SK-N-MC (cell line): ENCODE measurements around the gene DHX16.
A peak's percentile ranks its signal among the peaks of the same experiment; 100 is the strongest.

Experiments
- DNase-seq: peaks from one replicate; pipeline ENCODE4 v3.0.0-alpha.2; 2011; ENCODE audit warnings: low read depth, low spot score
- H3K27ac ChIP-seq: fragments of 200-600 bp; sonication (generic); 2 replicates; pipeline ENCODE4 v1.5.1; 2016; ENCODE audit warnings: mixed run types
- H3K36me3 ChIP-seq: fragments of 200-600 bp; sonication (generic); 2 replicates; pipeline ENCODE4 v1.6.1; 2017; ENCODE audit warnings: antibody characterized with exemption, low read length, mixed read lengths; ENCODE audit not compliant: insufficient read depth
- H3K4me3 ChIP-seq: fragments of 200-600 bp; sonication (generic); 2 replicates; pipeline ENCODE4 v1.5.1; 2016
- H3K9ac ChIP-seq: fragments of 200-600 bp; sonication (generic); 2 replicates; pipeline ENCODE4 v1.8.0; 2017; ENCODE audit warnings: mixed run types, mixed read lengths; ENCODE audit not compliant: insufficient read length
- H3K9me3 ChIP-seq: fragments of 200-600 bp; sonication (generic); 2 replicates; pipeline ENCODE4 v1.6.1; 2017; ENCODE audit warnings: low read depth, mild to moderate bottlenecking, antibody characterized with exemption, low read length, moderate library complexity, mixed read lengths
- EZH2 ChIP-seq: fragments of 200-600 bp; sonication (generic); IDR thresholded peaks from one replicate; pipeline ENCODE4 v1.6.1; 2017; ENCODE audit warnings: antibody characterized with exemption
- FOXP2 ChIP-seq: optimal IDR thresholded peaks from 2 replicates; pipeline ENCODE3; 2011; ENCODE audit warnings: mild to moderate bottlenecking, moderate library complexity; ENCODE audit not compliant: insufficient read depth; ENCODE audit errors: extremely low read length, control extremely low read depth
- POLR2AphosphoS5 ChIP-seq: IDR thresholded peaks from 2 replicates; pipeline ENCODE4 v1.6.1; 2012; ENCODE audit warnings: mild to moderate bottlenecking, low read depth, low read length, borderline replicate concordance

The DHX16 gene

GRCh38 chr6:30688569-30688968 is 15.8 kb upstream of the DHX16 start:
- TF ChIP-seq FOXP2 (no peak), EZH2 (no peak), POLR2AphosphoS5 (no peak)
- Histone ChIP-seq H3K9ac (no peak overlapping the region), H3K36me3 (no peaks in the 10 kb centered on the region), H3K27ac (no peak overlapping the region), H3K4me3 (no peak overlapping the region), H3K9me3 (no peaks in the 10 kb centered on the region)
- DNase-seq = no peak

- no peaks in the 10 kb centered on the region for H3K36me3 ChIP-seq
- no peak for TF ChIP-seq FOXP2
- no peak for TF ChIP-seq EZH2
- no peak for TF ChIP-seq POLR2AphosphoS5
These were observed 15.0 kb upstream of the DHX16 start for GRCh38 chr6:30687659-30688431.

GRCh38 chr6:30686908-30687658 is 14.3 kb upstream of the DHX16 start:
- Histone ChIP-seq H3K4me3 (peak overlapping the region; percentile 96), H3K9ac (peak overlapping the region; percentile 81), H3K9me3 (no peaks in the 10 kb centered on the region), H3K27ac (peak overlapping the region; percentile 54; the same call in 1 of the 2 replicates), H3K36me3 (no peaks in the 10 kb centered on the region)
- no peak for DNase-seq
- TF ChIP-seq FOXP2 (no peak), POLR2AphosphoS5 (peak; percentile 72), EZH2 (no peak)

More at GRCh38 chr6:30687659-30688431, 15.0 kb upstream of the DHX16 start:
- DNase-seq = no peak
- Histone ChIP-seq H3K9me3 (no peaks in the 10 kb centered on the region), H3K4me3 (peak overlapping the region; percentile 96), H3K9ac (peak overlapping the region; percentile 81), H3K27ac (peak overlapping the region; percentile 54; the same call in 1 of the 2 replicates)

GRCh38 chr6:30686009-30686907 is 13.5 kb upstream of the DHX16 start, which contains the start of gene PPP1R18:
PPP1R18 (minus strand) TSS chr6:30686645; CDS start chr6:30686018, 627 bp downstream.
- peak within 1 kb of the TSS; percentile 54; the same call in 1 of the 2 replicates for H3K27ac ChIP-seq
- TF ChIP-seq FOXP2 (no peak), POLR2AphosphoS5 (peak; percentile 36; the same call in 1 of the 2 replicates), EZH2 (no peak)
- no peaks in the 10 kb centered on the region for H3K9me3 ChIP-seq
- peak within 1 kb of the TSS; percentile 81 for H3K9ac ChIP-seq
- H3K4me3 ChIP-seq = peak within 1 kb of the TSS; percentile 96
- DNase-seq = no peak
- H3K36me3 ChIP-seq = no peaks in the 10 kb centered on the region

GRCh38 chr6:30685157-30686008 is 12.6 kb upstream of the DHX16 start:
- Histone ChIP-seq H3K9me3 (no peaks in the 10 kb centered on the region), H3K4me3 (peak overlapping the region; percentile 96), H3K9ac (peak overlapping the region; percentile 81), H3K36me3 (no peaks in the 10 kb centered on the region), H3K27ac (no peak overlapping the region)
- no peak for DNase-seq
- no peak for TF ChIP-seq FOXP2
- TF ChIP-seq EZH2 = no peak
- no peak for TF ChIP-seq POLR2AphosphoS5

- TF ChIP-seq EZH2 (no peak), POLR2AphosphoS5 (no peak), FOXP2 (no peak)
- DNase-seq = no peak
- Histone ChIP-seq H3K9me3 (no peaks in the 10 kb centered on the region), H3K9ac (peak overlapping the region; percentile 74), H3K27ac (peak overlapping the region; percentile 83; the same call in 1 of the 2 replicates), H3K36me3 (no peaks in the 10 kb centered on the region), H3K4me3 (peak overlapping the region; percentile 78)
These were observed 11.8 kb upstream of the DHX16 start for GRCh38 chr6:30684386-30685156.
